HepG2 (cell line): ENCODE results near the gene SYCE3. TPM values are rescaled to one million over a fixed set of nuclear protein-coding genes. Genes with fewer than 3 reads are reported as not detected.
A peak's percentile ranks its signal among the peaks of the same experiment; 100 is the strongest.

Experiments used
- ATAC-seq: fragments of 200-7000 bp; cut with Tn5 transposase; 3 replicates; pipeline ENCODE4 v1.9.1; 2020; ENCODE audit warnings: mild to moderate bottlenecking, moderate library complexity
- BruUV-seq: library from RNA; stranded (reverse); fragments of 400-500 nt; replicated peaks from 2 replicates; lab custom pipeline; 2021; lab: Mats Ljungman, UMichigan
- CTCF ChIA-PET: fragments of 300-600 bp; formaldehyde crosslinking; extraction: SDS; loops from one replicate; lab custom pipeline; 2021; ENCODE audit warnings: low total read pairs, inconsistent platforms, low intra/inter-chr PET ratio; lab: Yijun Ruan, JAX
- POLR2A ChIA-PET: fragments of 350-600 bp; sonication (Branson Sonifier 250); formaldehyde crosslinking; loops from one replicate; lab custom pipeline; 2020; ENCODE audit warnings: antibody characterized with exemption, inconsistent platforms; lab: Yijun Ruan, JAX
- DNase-seq: peaks from one replicate; pipeline ENCODE4 v3.0.0-alpha.2; 2015; ENCODE audit warnings: low spot score
- FAIRE-seq: peaks from 3 replicates; lab custom pipeline; 2011; peaks lifted over from hg19 to GRCh38; lab: Jason Lieb, UNC
- H2AFZ ChIP-seq: one replicate; pipeline ENCODE4 v1.6.1; 2011; ENCODE audit warnings: low read length, inconsistent platforms
- H3K27ac ChIP-seq: fragments of 300-600 bp; 3 replicates; pipeline ENCODE4 v1.8.0; 2011; ENCODE audit warnings: mixed run types, mild to moderate bottlenecking, mixed read lengths, low read length, inconsistent platforms; ENCODE audit not compliant: insufficient read depth; ENCODE audit errors: extremely low read length
- H3K27me3 ChIP-seq, 2 experiments: fragments of 200-600 bp in 1 of 2; 2 replicates in 1 of 2; 3 replicates in 1 of 2; pipeline versions ENCODE4 v1.6.0 to v1.8.0; 2011; ENCODE audit warnings: low read length in 2 of 2, mild to moderate bottlenecking in 2 of 2, moderate library complexity in 2 of 2, inconsistent platforms in 1 of 2; ENCODE audit not compliant: insufficient read depth in 2 of 2, control insufficient read depth in 1 of 2
- H3K36me3 ChIP-seq, 2 experiments: fragments of 200-600 bp in 1 of 2; replicated peaks in 1 of 2; 2 replicates in 1 of 2; 3 replicates in 1 of 2; pipeline versions ENCODE4 v1.5.1 to v1.8.0; 2011; ENCODE audit warnings: low read length in 2 of 2, inconsistent platforms in 1 of 2; ENCODE audit not compliant: insufficient read depth in 2 of 2, control insufficient read depth in 1 of 2
- H3K4me1 ChIP-seq: 2 replicates; pipeline ENCODE4 v1.5.1; 2012; ENCODE audit warnings: low read length, inconsistent platforms; ENCODE audit not compliant: insufficient read depth
- H3K4me2 ChIP-seq: 2 replicates; pipeline ENCODE4 v1.6.0; 2011; ENCODE audit warnings: low read depth, low read length, inconsistent platforms
- H3K4me3 ChIP-seq, 3 experiments: fragments of 200-600 bp in 1 of 3; sonication (generic), shearing (Covaris generic) in 1 of 3; replicated peaks in 1 of 3; 2 replicates each; pipeline ENCODE4 v1.5.1; 2011 to 2016; ENCODE audit warnings: low read length in 3 of 3, inconsistent platforms in 2 of 3, low read depth in 2 of 3, mild to moderate bottlenecking in 2 of 3, control low read depth in 1 of 3, mixed read lengths in 1 of 3; ENCODE audit not compliant: insufficient read depth in 1 of 3
- H3K79me2 ChIP-seq: one replicate; pipeline ENCODE4 v1.6.1; 2011; ENCODE audit warnings: low read length, inconsistent platforms; ENCODE audit not compliant: insufficient read depth
- H3K9ac ChIP-seq: 2 replicates; pipeline ENCODE4 v1.6.0; 2011; ENCODE audit warnings: mild to moderate bottlenecking, low read depth, low read length, inconsistent platforms; ENCODE audit not compliant: insufficient read depth
- H3K9me3 ChIP-seq: 2 replicates; pipeline ENCODE4 v1.5.1; 2012; ENCODE audit warnings: mild to moderate bottlenecking, low read length
- H4K20me1 ChIP-seq: 2 replicates; pipeline ENCODE4 v1.6.0; 2011; ENCODE audit warnings: inconsistent platforms, mild to moderate bottlenecking, low read length, moderate library complexity; ENCODE audit not compliant: insufficient read depth
- CREB1 ChIP-seq, 2 experiments: fragments of 450-650 bp in 1 of 2; IDR thresholded peaks; 2 replicates each; pipeline ENCODE4 v1.6.1; 2016 to 2017; ENCODE audit warnings: control low read depth in 1 of 2, mild to moderate bottlenecking in 1 of 2, missing compliant biosample characterization in 1 of 2, missing genetic modification characterization in 1 of 2
- MEIS1 ChIP-seq: sonication (generic); formaldehyde crosslinking; IDR thresholded peaks from 2 replicates; pipeline ENCODE4 v1.9.0; 2021; ENCODE audit warnings: mild to moderate bottlenecking, missing genetic modification reagents, moderate library complexity, borderline replicate concordance
- RFX1 ChIP-seq: fragments of 450-650 bp; IDR thresholded peaks from 2 replicates; pipeline ENCODE4 v1.6.1; 2017
- RFXAP ChIP-seq: sonication (generic); formaldehyde crosslinking; IDR thresholded peaks from 2 replicates; pipeline ENCODE4 v1.4.0; 2020; ENCODE audit warnings: missing genetic modification reagents, borderline replicate concordance
- SATB2 ChIP-seq: sonication (generic); formaldehyde crosslinking; IDR thresholded peaks from 2 replicates; pipeline ENCODE4 v1.5.0; 2020; ENCODE audit warnings: missing genetic modification reagents
- STAG1 ChIP-seq: sonication (generic); formaldehyde crosslinking; IDR thresholded peaks from 2 replicates; pipeline ENCODE4 v1.4.0; 2020; ENCODE audit warnings: missing genetic modification reagents
- ZMYM2 ChIP-seq: sonication (generic); formaldehyde crosslinking; IDR thresholded peaks from 2 replicates; pipeline ENCODE4 v1.8.0; 2022; ENCODE audit warnings: mild to moderate bottlenecking, missing genetic modification reagents
- WGBS: methylation state at CpG from one replicate; pipeline ENCODE4 v1.1.6; 2017; ENCODE audit warnings: low lambda C conversion rate; 5-methylcytosine and 5-hydroxymethylcytosine counted together
- in situ Hi-C: cut with HindIII; loops from 2 replicates; pipeline ENCODE4 v1.10.0; 2017; ENCODE audit warnings: low pct_unique_long_range_greater_than_20kb; ENCODE audit not compliant: extremely low pct_ligation_motif_present
- intact Hi-C: fragments of 100-400 bp; cut with micrococcal nuclease; formaldehyde crosslinking; loops from one replicate; pipeline ENCODE4 v1.10.0; 2022; ENCODE audit not compliant: unreplicated experiment
- polyA plus RNA-seq, 8 experiments: library from polyadenylated mRNA; depleted of rRNA in 3 of 8; stranded (reverse) in 7 of 8; unstranded in 1 of 8; fragments of >200 nt; fragmentation: Illumina TruSeq in 4 of 8; extraction: Trizol in 4 of 8; gene quantifications; 2 replicates each; pipeline versions ENCODE4 v1.2.1 to v1.2.3, GENCODE V29; 2011 to 2016; ENCODE audit warnings: low read depth in 4 of 8, missing spikeins in 1 of 8, mixed read lengths in 1 of 8; ENCODE audit not compliant: insufficient read depth in 1 of 8
- total RNA-seq, 5 experiments: library from RNA; depleted of rRNA; stranded (reverse); fragments of >200 nt; fragmentation: Illumina TruSeq; extraction: Trizol; gene quantifications; 2 replicates each; pipeline ENCODE4 v1.2.3, GENCODE V29; 2016; ENCODE audit warnings: low read depth in 1 of 5
- TF ChIP-seq, protein P1 (sequence below): sonication (generic); formaldehyde crosslinking; IDR thresholded peaks from 2 replicates; pipeline ENCODE4 v1.5.0; 2020; ENCODE audit warnings: missing genetic modification reagents
- TF ChIP-seq, protein P2 (sequence below), 2 experiments: sonication (generic) in 1 of 2; formaldehyde crosslinking in 1 of 2; IDR thresholded peaks; 2 replicates each; pipeline versions ENCODE4 v1.4.0 to v1.6.1; 2018 to 2020; ENCODE audit warnings: missing genetic modification reagents in 2 of 2, borderline replicate concordance in 1 of 2, low read depth in 1 of 2, mild to moderate bottlenecking in 1 of 2, missing biosample characterization in 1 of 2
- TF ChIP-seq, protein P3 (sequence below): sonication (generic); formaldehyde crosslinking; IDR thresholded peaks from 2 replicates; pipeline ENCODE4 v1.4.0; 2020; ENCODE audit warnings: missing genetic modification reagents
- TF ChIP-seq, protein P4 (sequence below): sonication (generic); formaldehyde crosslinking; IDR thresholded peaks from 2 replicates; pipeline ENCODE4 v1.5.0; 2020; ENCODE audit warnings: missing genetic modification reagents, mild to moderate bottlenecking, borderline replicate concordance

SYCE3 gene
- total and polyA plus RNA-seq, 2 of the 13 experiments (the other 11 are each of a cell fraction or from before 2014, with no cell fraction given) = not detected

DNA sequence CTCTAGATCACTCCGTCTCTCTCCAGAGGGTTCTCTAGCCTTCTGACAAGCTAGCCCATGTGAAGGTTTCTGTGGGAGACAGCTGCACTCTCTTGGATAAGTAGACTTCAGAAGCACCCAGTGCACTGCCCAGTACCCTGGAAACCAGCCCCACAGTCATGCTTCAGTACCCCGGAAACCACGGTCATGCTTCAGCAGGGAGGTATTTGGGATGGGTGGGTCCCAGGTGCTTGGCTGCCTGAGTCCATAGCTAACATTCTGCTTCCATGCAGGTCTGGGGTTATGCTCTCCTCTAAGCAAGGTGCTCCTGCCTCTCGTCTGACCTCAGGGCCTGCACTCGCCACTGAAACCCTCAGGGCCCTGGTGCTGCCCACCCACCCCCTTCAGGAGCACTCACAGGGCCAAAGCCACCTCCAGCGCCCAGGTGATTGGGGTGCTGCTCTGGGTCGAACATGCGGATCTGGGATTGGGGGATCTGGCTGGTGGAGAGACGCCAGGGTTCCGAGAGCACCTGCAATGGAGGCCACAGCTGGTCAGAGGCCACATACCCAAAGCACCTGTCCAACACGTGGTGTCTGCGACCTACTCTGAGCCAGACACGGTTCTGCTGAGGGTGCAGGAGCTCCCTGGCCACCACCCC is 7.3 kb upstream of the SYCE3 start (continued):
- TF ChIP-seq, protein P1, sequence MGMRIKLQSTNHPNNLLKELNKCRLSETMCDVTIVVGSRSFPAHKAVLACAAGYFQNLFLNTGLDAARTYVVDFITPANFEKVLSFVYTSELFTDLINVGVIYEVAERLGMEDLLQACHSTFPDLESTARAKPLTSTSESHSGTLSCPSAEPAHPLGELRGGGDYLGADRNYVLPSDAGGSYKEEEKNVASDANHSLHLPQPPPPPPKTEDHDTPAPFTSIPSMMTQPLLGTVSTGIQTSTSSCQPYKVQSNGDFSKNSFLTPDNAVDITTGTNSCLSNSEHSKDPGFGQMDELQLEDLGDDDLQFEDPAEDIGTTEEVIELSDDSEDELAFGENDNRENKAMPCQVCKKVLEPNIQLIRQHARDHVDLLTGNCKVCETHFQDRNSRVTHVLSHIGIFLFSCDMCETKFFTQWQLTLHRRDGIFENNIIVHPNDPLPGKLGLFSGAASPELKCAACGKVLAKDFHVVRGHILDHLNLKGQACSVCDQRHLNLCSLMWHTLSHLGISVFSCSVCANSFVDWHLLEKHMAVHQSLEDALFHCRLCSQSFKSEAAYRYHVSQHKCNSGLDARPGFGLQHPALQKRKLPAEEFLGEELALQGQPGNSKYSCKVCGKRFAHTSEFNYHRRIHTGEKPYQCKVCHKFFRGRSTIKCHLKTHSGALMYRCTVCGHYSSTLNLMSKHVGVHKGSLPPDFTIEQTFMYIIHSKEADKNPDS (CRISPR knock-in tag) = no peak
- no peak for TF ChIP-seq ZMYM2 (CRISPR knock-in tag)
- no peak for TF ChIP-seq CREB1 (IDR thresholded peaks at IDR 0.05)
- TF ChIP-seq CREB1 (CRISPR knock-in tag; IDR thresholded peaks at IDR 0.05) = no peak
- TF ChIP-seq, all 625 proteins: peak for 0

DNA sequence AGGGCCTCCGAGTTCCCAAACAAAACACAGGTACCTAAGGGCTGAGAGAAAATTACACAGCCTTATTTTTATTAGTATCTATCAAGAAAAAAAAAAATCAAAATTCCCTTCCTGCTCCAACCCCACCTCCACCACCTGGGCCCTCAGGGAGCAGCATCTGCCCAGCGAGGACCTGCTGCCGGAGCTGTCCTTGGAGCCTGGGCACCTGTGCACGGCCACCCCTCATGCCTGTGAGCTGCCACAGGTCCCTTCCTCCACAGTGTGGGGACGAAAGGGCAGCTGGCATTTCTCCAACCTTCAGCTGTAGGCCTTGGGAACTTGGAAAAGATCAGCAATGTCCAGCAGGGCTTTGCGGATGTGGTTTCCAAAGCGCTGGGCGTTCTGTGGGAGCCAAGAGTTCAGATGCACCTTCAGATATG is 6.3 kb upstream of the SYCE3 start:
- peak; percentile 78 for DNase-seq
- H3K9me3 ChIP-seq = no peaks in the 10 kb centered on the region
- H4K20me1 ChIP-seq = no peaks in the 10 kb centered on the region
- H3K36me3 ChIP-seq = peaks cover 4 to 5% of the 10 kb centered on the region in 2 experiments; a peak in 2 of 5 replicates
- ATAC-seq = peak; percentile 86
- in situ Hi-C loops (loop anchor here (5.0 kb wide), 1 partner anchor 37 kb away; the partner anchor contains the start of gene TYMP), intact Hi-C loops (no loop called here)
- H3K4me2 ChIP-seq = peak overlapping the region; percentile 52
- no peak for FAIRE-seq
- no peak overlapping the region for H2AFZ ChIP-seq
- peak overlapping the region in 1 of 3 experiments; percentile 7; a peak in 1 of 6 replicates for H3K4me3 ChIP-seq
- H3K27me3 ChIP-seq = no peaks in the 10 kb centered on the region
- WGBS = 6% methylated on average over 5 of the region's 8 CpGs
- no peaks in the 10 kb centered on the region for H3K79me2 ChIP-seq
- TSS peak; percentile 83 for BruUV-seq
- ChIA-PET CTCF (no interaction called here), POLR2A (interaction anchor here (0.9 to 3.2 kb wide), 12 partner anchors 9 to 131 kb away, joined by 3 to 30 read pairs (median 4); partner anchors contain the start of genes CHKB, CPT1B, KLHDC7B and SCO2)
- H3K4me1 ChIP-seq = peaks cover 34% of the 10 kb centered on the region
- peak overlapping the region; percentile 47 for H3K9ac ChIP-seq
- peak overlapping the region; percentile 83 for H3K27ac ChIP-seq
- TF ChIP-seq SATB2 (CRISPR knock-in tag) (no peak), STAG1 (CRISPR knock-in tag) (no peak), MEIS1 (0 out of 2 replicates have a peak, but pooled peaks have one; percentile 42), RFXAP (CRISPR knock-in tag) (no peak), RFX1 (no peak)
- TF ChIP-seq, protein P2, sequence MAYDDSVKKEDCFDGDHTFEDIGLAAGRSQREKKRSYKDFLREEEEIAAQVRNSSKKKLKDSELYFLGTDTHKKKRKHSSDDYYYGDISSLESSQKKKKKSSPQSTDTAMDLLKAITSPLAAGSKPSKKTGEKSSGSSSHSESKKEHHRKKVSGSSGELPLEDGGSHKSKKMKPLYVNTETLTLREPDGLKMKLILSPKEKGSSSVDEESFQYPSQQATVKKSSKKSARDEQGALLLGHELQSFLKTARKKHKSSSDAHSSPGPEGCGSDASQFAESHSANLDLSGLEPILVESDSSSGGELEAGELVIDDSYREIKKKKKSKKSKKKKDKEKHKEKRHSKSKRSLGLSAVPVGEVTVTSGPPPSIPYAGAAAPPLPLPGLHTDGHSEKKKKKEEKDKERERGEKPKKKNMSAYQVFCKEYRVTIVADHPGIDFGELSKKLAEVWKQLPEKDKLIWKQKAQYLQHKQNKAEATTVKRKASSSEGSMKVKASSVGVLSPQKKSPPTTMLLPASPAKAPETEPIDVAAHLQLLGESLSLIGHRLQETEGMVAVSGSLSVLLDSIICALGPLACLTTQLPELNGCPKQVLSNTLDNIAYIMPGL (CRISPR knock-in tag; IDR thresholded peaks at IDR 0.05; ENCODE audit: borderline replicate concordance in 1 of 2, low read depth in 1 of 2) = 0 out of 4 replicates have a peak, but pooled peaks of 1 of the 2 experiments have one; percentile 50
- TF ChIP-seq, protein P3, sequence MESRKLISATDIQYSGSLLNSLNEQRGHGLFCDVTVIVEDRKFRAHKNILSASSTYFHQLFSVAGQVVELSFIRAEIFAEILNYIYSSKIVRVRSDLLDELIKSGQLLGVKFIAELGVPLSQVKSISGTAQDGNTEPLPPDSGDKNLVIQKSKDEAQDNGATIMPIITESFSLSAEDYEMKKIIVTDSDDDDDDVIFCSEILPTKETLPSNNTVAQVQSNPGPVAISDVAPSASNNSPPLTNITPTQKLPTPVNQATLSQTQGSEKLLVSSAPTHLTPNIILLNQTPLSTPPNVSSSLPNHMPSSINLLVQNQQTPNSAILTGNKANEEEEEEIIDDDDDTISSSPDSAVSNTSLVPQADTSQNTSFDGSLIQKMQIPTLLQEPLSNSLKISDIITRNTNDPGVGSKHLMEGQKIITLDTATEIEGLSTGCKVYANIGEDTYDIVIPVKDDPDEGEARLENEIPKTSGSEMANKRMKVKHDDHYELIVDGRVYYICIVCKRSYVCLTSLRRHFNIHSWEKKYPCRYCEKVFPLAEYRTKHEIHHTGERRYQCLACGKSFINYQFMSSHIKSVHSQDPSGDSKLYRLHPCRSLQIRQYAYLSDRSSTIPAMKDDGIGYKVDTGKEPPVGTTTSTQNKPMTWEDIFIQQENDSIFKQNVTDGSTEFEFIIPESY = peak; percentile 84
- TF ChIP-seq, protein P4, sequence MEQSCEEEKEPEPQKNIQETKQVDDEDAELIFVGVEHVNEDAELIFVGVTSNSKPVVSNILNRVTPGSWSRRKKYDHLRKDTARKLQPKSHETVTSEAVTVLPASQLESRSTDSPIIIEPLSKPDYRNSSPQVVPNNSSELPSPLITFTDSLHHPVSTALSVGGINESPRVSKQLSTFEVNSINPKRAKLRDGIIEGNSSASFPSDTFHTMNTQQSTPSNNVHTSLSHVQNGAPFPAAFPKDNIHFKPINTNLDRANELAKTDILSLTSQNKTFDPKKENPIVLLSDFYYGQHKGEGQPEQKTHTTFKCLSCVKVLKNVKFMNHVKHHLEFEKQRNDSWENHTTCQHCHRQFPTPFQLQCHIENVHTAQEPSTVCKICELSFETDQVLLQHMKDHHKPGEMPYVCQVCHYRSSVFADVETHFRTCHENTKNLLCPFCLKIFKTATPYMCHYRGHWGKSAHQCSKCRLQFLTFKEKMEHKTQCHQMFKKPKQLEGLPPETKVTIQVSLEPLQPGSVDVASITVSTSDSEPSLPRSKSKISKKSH (CRISPR knock-in tag) = no peak
